ENCODE results near the gene ZMYND19. TPM values are rescaled to one million over a fixed set of nuclear protein-coding genes. Genes with fewer than 3 reads are reported as not detected.

Gene ZMYND19
- total and polyA plus RNA-seq, 2 of the 8 experiments (the other 6 are each of a cell fraction or from before 2014, with no cell fraction given) = 42.4 to 58.7 TPM

DNA sequence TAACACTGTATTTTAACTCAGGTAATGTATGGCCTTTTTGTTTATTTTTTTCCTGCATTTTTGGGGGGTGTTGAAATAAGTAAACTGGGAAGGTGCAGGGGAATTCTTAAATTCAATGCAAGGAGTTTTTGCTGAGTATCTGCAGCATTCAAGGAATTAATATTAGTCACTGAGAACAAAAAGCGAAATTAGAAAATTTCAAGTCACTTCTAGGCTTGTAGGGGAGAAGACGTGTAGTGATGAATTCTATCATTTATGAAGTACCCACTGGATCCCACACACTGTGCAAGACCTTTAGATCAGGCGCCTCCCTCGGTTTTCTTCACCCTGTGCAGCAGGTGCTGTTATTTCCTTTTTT is 29.7 kb upstream of the ZMYND19 start (continued):
- TF ChIP-seq POLR2A (IDR thresholded peaks at IDR 0.05; ENCODE audit: control extremely low read depth in 1 of 2, low read depth in 2 of 2, low read length in 2 of 2) (no peak), KDM4A (IDR thresholded peaks at IDR 0.05; ENCODE audit: low read depth, low read length, severe bottlenecking) (no peak), RNF2 (IDR thresholded peaks at IDR 0.05; ENCODE audit: borderline replicate concordance, low read depth, low read length, missing control alignments, poor library complexity, severe bottlenecking) (no peak), SAP30 (IDR thresholded peaks at IDR 0.05; ENCODE audit: insufficient read depth, insufficient replicate concordance, low read length) (no peak), TCF12 (IDR thresholded peaks at IDR 0.05; ENCODE audit: low read depth, low read length) (no peak)

Data from H1 (cell line).